H9 (cell line): Measurements from ENCODE around the gene EPAS1. TPM values are rescaled to one million over a fixed set of nuclear protein-coding genes. Genes with fewer than 3 reads are reported as not detected.

Experiments
- DNase-seq: peaks from one replicate; pipeline ENCODE4 v3.0.0-alpha.2; 2017
- H2AFZ ChIP-seq: one replicate; pipeline ENCODE4 v1.6.1; 2013; ENCODE audit warnings: mild to moderate bottlenecking, low read length, control low read depth, moderate library complexity
- H2AK5ac ChIP-seq: 2 replicates; pipeline ENCODE4 v1.6.1; 2013; ENCODE audit warnings: low read length, control low read depth, mixed read lengths; ENCODE audit not compliant: insufficient read length
- H2BK120ac ChIP-seq: one replicate; pipeline ENCODE4 v1.6.1; 2013; ENCODE audit warnings: low read depth, mild to moderate bottlenecking, low read length, control low read depth, inconsistent platforms; ENCODE audit not compliant: poor library complexity, severe bottlenecking
- H2BK12ac ChIP-seq: 2 replicates; pipeline ENCODE4 v1.6.1; 2013; ENCODE audit warnings: low read length, control low read depth, mixed read lengths, low read depth; ENCODE audit not compliant: insufficient read length
- H2BK15ac ChIP-seq: 2 replicates; pipeline ENCODE4 v1.6.1; 2013; ENCODE audit warnings: low read depth, low read length, control low read depth
- H2BK20ac ChIP-seq: one replicate; pipeline ENCODE4 v1.6.1; 2013; ENCODE audit warnings: low read depth, mild to moderate bottlenecking, low read length, control low read depth, inconsistent platforms; ENCODE audit not compliant: poor library complexity, severe bottlenecking
- H2BK5ac ChIP-seq: 2 replicates; pipeline ENCODE4 v1.6.1; 2013; ENCODE audit warnings: low read length, control low read depth, mixed read lengths; ENCODE audit not compliant: insufficient read length
- H3K14ac ChIP-seq: 2 replicates; pipeline ENCODE4 v1.6.1; 2013; ENCODE audit warnings: low read length, control low read depth; ENCODE audit not compliant: insufficient read depth
- H3K18ac ChIP-seq: 2 replicates; pipeline ENCODE4 v1.6.1; 2013; ENCODE audit warnings: low read depth, mild to moderate bottlenecking, mixed read lengths, low read length, control low read depth; ENCODE audit not compliant: insufficient read length
- H3K23ac ChIP-seq: 2 replicates; pipeline ENCODE4 v1.6.1; 2013; ENCODE audit warnings: low read length, control low read depth, mixed read lengths, low read depth; ENCODE audit not compliant: insufficient read length
- H3K23me2 ChIP-seq: 2 replicates; pipeline ENCODE4 v1.6.1; 2013; ENCODE audit warnings: low read depth, mild to moderate bottlenecking, mixed read lengths, low read length, control low read depth; ENCODE audit not compliant: insufficient read length, poor library complexity, severe bottlenecking
- H3K27ac ChIP-seq: 2 replicates; pipeline ENCODE4 v1.5.1; 2013; ENCODE audit warnings: low read length, control low read depth, mixed read lengths, low read depth; ENCODE audit not compliant: insufficient read length
- H3K27me3 ChIP-seq: 2 replicates; pipeline ENCODE4 v1.6.1; 2013; ENCODE audit warnings: low read length, control low read depth, inconsistent platforms; ENCODE audit not compliant: insufficient read depth
- H3K4ac ChIP-seq: 2 replicates; pipeline ENCODE4 v1.6.1; 2013; ENCODE audit warnings: low read depth, mild to moderate bottlenecking, control low read depth, inconsistent platforms, low read length, moderate library complexity
- H3K4me1 ChIP-seq: 2 replicates; pipeline ENCODE4 v1.6.1; 2013; ENCODE audit warnings: low read length, control low read depth, inconsistent platforms; ENCODE audit not compliant: insufficient read depth
- H3K4me2 ChIP-seq: 2 replicates; pipeline ENCODE4 v1.6.1; 2013; ENCODE audit warnings: low read length, control low read depth, mixed read lengths; ENCODE audit not compliant: insufficient read length, insufficient read depth
- H3K56ac ChIP-seq: 2 replicates; pipeline ENCODE4 v1.6.1; 2013; ENCODE audit warnings: low read depth, mild to moderate bottlenecking, mixed read lengths, low read length, control low read depth; ENCODE audit not compliant: insufficient read length
- H3K79me1 ChIP-seq: 2 replicates; pipeline ENCODE4 v1.6.1; 2013; ENCODE audit warnings: low read depth, mild to moderate bottlenecking, moderate library complexity, low read length, control low read depth, inconsistent platforms; ENCODE audit not compliant: insufficient read depth, poor library complexity, severe bottlenecking
- H3K79me2 ChIP-seq: 2 replicates; pipeline ENCODE4 v1.6.1; 2013; ENCODE audit warnings: low read length, control low read depth, inconsistent platforms; ENCODE audit not compliant: insufficient read depth
- H3K9ac ChIP-seq: 2 replicates; pipeline ENCODE4 v1.6.1; 2013; ENCODE audit warnings: low read length, control low read depth, mixed read lengths; ENCODE audit not compliant: insufficient read length; ENCODE audit errors: extremely low read depth
- H3K9me3 ChIP-seq: one replicate; pipeline ENCODE4 v1.6.1; 2013; ENCODE audit warnings: low read depth, low read length, inconsistent platforms; ENCODE audit not compliant: control insufficient read depth
- H3T11ph ChIP-seq: one replicate; pipeline ENCODE4 v1.6.1; 2013; ENCODE audit warnings: mild to moderate bottlenecking, low read length, control low read depth, inconsistent platforms
- H4K20me1 ChIP-seq: one replicate; pipeline ENCODE4 v1.6.1; 2013; ENCODE audit not compliant: control insufficient read depth, insufficient read length, insufficient read depth
- H4K5ac ChIP-seq: 2 replicates; pipeline ENCODE4 v1.6.1; 2013; ENCODE audit warnings: low read depth, mild to moderate bottlenecking, mixed read lengths, low read length, control low read depth; ENCODE audit not compliant: insufficient read length
- H4K8ac ChIP-seq: replicated peaks from 2 replicates; pipeline ENCODE4 v1.6.1; 2013; ENCODE audit warnings: low read length, control low read depth, mixed read lengths, low read depth; ENCODE audit not compliant: insufficient read length
- H4K91ac ChIP-seq: 2 replicates; pipeline ENCODE4 v1.6.1; 2013; ENCODE audit warnings: low read depth, mild to moderate bottlenecking, moderate library complexity, mixed read lengths, low read length, control low read depth; ENCODE audit not compliant: insufficient read length
- H3K27ac Mint-ChIP-seq, 3 experiments: 2 replicates in 2 of 3; 3 replicates in 1 of 3; pipeline ENCODE4 v1.8.0; 2020 to 2021; ENCODE audit warnings: mixed read lengths in 3 of 3, mild to moderate bottlenecking in 1 of 3, moderate library complexity in 1 of 3
- H3K27me3 Mint-ChIP-seq: 2 replicates; pipeline ENCODE4 v1.8.0; 2021; ENCODE audit warnings: low read depth, mild to moderate bottlenecking, moderate library complexity, mixed read lengths
- H3K36me3 Mint-ChIP-seq, 3 experiments: 2 replicates in 2 of 3; 3 replicates in 1 of 3; pipeline ENCODE4 v1.8.0; 2020 to 2021; ENCODE audit warnings: low read depth in 3 of 3, mixed read lengths in 3 of 3; ENCODE audit not compliant: insufficient read depth in 1 of 3
- H3K4me1 Mint-ChIP-seq, 2 experiments: 2 replicates each; pipeline ENCODE4 v1.8.0; 2020; ENCODE audit warnings: mixed read lengths in 2 of 2
- H3K4me3 Mint-ChIP-seq, 2 experiments: 2 replicates in 1 of 2; 3 replicates in 1 of 2; pipeline ENCODE4 v1.8.0; 2020 to 2021; ENCODE audit warnings: mild to moderate bottlenecking in 2 of 2, mixed read lengths in 2 of 2, moderate library complexity in 1 of 2
- H3K9me3 Mint-ChIP-seq, 2 experiments: 2 replicates in 1 of 2; 3 replicates in 1 of 2; pipeline ENCODE4 v1.8.0; 2020; ENCODE audit warnings: mild to moderate bottlenecking in 2 of 2, mixed read lengths in 2 of 2, moderate library complexity in 1 of 2
- WGBS: extraction: QIAGEN DNeasy Blood & Tissue Kit; methylation state at CpG from one replicate; pipeline ENCODE4 v1.1.7; 2013; ENCODE audit warnings: missing lambda C conversion rate, low lambda C conversion rate, mixed read lengths; ENCODE audit not compliant: insufficient read length; ENCODE audit errors: extremely low coverage; 5-methylcytosine and 5-hydroxymethylcytosine counted together
- total RNA-seq: library from RNA; stranded (reverse); gene quantifications from 2 replicates; pipeline ENCODE4 v1.2.1, GENCODE V29; 2021
- TF ChIP-seq, protein P1 (sequence below): fragments of 200-600 bp; sonication (generic); conservative IDR thresholded peaks from 3 replicates; pipeline ENCODE4 v1.8.0; 2021; ENCODE audit warnings: antibody characterized with exemption, mild to moderate bottlenecking

EPAS1 gene
- total RNA-seq, 1 experiment from 2014 or later, result 1.1 TPM

DNA sequence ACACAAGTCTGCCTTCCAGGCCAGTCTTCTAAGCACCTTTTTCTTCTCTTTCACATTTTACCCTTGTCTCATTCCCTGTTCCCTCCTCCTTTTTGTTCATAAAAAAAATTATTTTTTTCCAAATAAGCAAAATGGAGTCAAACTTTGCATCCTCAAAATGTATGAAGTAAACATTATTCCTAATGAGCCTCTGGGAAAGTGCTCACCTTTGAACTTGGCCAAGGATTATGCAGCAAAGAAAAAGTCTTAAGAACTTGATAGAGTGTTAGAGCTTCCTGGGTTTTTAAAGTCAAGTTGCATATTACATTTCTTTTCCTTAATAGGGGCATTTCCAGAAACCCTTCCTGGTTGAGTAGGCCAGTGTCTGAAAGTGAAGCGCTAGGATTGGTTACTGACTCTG is 31.6 kb downstream of the EPAS1 start:
- H2BK120ac ChIP-seq, result no peak overlapping the region
- no peak overlapping the region for H2AK5ac ChIP-seq
- H4K5ac ChIP-seq, result no peak overlapping the region
- H4K91ac ChIP-seq, result no peak overlapping the region
- H3K27ac ChIP-seq, result no peak overlapping the region
- no peak overlapping the region for H3K23ac ChIP-seq
- Mint-ChIP-seq H3K36me3 (no peaks in the 10 kb centered on the region), H3K4me1 (peaks cover 9 to 15% of the 10 kb centered on the region in 2 experiments), H3K9me3 (no peaks in the 10 kb centered on the region), H3K4me3 (no peak overlapping the region), H3K27me3 (peaks cover 8% of the 10 kb centered on the region), H3K27ac (no peak overlapping the region)
- H3K18ac ChIP-seq, result no peak overlapping the region
- H4K8ac ChIP-seq, result no peak overlapping the region
- no peak overlapping the region for H3K14ac ChIP-seq
- H3K4ac ChIP-seq, result no peak overlapping the region
- no peak overlapping the region for H3K56ac ChIP-seq
- H3K9ac ChIP-seq, result no peak overlapping the region
- WGBS, result no CpG with 5 or more reads among the region's 1 CpG
- H3K4me1 ChIP-seq, result no peaks in the 10 kb centered on the region
- H3K9me3 ChIP-seq, result no peaks in the 10 kb centered on the region
- H2BK5ac ChIP-seq, result no peak overlapping the region
- no peaks in the 10 kb centered on the region for H3K23me2 ChIP-seq
- no peak overlapping the region for H2BK12ac ChIP-seq
- H3T11ph ChIP-seq, result no peak overlapping the region
- H3K79me1 ChIP-seq, result no peaks in the 10 kb centered on the region
- H3K79me2 ChIP-seq, result no peaks in the 10 kb centered on the region
- TF ChIP-seq, protein P1, sequence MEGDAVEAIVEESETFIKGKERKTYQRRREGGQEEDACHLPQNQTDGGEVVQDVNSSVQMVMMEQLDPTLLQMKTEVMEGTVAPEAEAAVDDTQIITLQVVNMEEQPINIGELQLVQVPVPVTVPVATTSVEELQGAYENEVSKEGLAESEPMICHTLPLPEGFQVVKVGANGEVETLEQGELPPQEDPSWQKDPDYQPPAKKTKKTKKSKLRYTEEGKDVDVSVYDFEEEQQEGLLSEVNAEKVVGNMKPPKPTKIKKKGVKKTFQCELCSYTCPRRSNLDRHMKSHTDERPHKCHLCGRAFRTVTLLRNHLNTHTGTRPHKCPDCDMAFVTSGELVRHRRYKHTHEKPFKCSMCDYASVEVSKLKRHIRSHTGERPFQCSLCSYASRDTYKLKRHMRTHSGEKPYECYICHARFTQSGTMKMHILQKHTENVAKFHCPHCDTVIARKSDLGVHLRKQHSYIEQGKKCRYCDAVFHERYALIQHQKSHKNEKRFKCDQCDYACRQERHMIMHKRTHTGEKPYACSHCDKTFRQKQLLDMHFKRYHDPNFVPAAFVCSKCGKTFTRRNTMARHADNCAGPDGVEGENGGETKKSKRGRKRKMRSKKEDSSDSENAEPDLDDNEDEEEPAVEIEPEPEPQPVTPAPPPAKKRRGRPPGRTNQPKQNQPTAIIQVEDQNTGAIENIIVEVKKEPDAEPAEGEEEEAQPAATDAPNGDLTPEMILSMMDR, result no peak
- no peak for DNase-seq
- no peak overlapping the region for H2BK20ac ChIP-seq
- H2BK15ac ChIP-seq, result no peak overlapping the region
- H2AFZ ChIP-seq, result no peak overlapping the region
- H3K4me2 ChIP-seq, result no peak overlapping the region
- H3K27me3 ChIP-seq, result 0 out of 2 replicates have a peak, but pooled peaks cover 3% of the 10 kb centered on the region
- H4K20me1 ChIP-seq, result no peaks in the 10 kb centered on the region
